K562 (cell line): Measurements from ENCODE around the gene KLHL9. TPM values are rescaled to one million over a fixed set of nuclear protein-coding genes. Genes with fewer than 3 reads are reported as not detected.

ENCODE experiments used
- CGGBP1 ChIP-seq: fragments of 250-450 bp; sonication (Bioruptor Pico); IDR thresholded peaks from 2 replicates; pipeline ENCODE4 v1.9.0; 2021; ENCODE audit warnings: mild to moderate bottlenecking
- CSDE1 ChIP-seq, 2 experiments: fragments of 450-650 bp; IDR thresholded peaks; 2 replicates each; pipeline ENCODE4 v1.6.1; 2016; ENCODE audit warnings: mild to moderate bottlenecking in 1 of 2
- CTBP1 ChIP-seq: fragments of 450-650 bp; IDR thresholded peaks from 2 replicates; pipeline ENCODE4 v1.6.1; 2016; ENCODE audit warnings: borderline replicate concordance
- GTF2E2 ChIP-seq: fragments of 200-800 bp; sonication (Bioruptor generic); IDR thresholded peaks from 2 replicates; pipeline ENCODE4 v1.6.1; 2016; ENCODE audit warnings: missing genetic modification characterization, missing compliant biosample characterization
- KDM4B ChIP-seq, 2 experiments: fragments of 450-650 bp in 1 of 2; sonication (generic) in 1 of 2; IDR thresholded peaks; 2 replicates each; pipeline ENCODE4 v1.6.1; 2016 to 2017; ENCODE audit warnings: borderline replicate concordance in 2 of 2, antibody characterized with exemption in 1 of 2, low read depth in 1 of 2, mild to moderate bottlenecking in 1 of 2
- MCM7 ChIP-seq, 2 experiments: fragments of 450-650 bp; IDR thresholded peaks; 2 replicates each; pipeline ENCODE4 v1.6.1; 2016 to 2018
- MGA ChIP-seq: fragments of 450-650 bp; IDR thresholded peaks from 2 replicates; pipeline ENCODE4 v1.6.1; 2016; ENCODE audit warnings: mild to moderate bottlenecking, moderate library complexity
- MYBL2 ChIP-seq, 2 experiments: fragments of 450-650 bp in 1 of 2; sonication (generic) in 1 of 2; formaldehyde crosslinking in 1 of 2; IDR thresholded peaks; 2 replicates each; pipeline versions ENCODE4 v1.6.1 to v1.8.1; 2017 to 2022; ENCODE audit warnings: borderline replicate concordance in 1 of 2, inconsistent platforms in 1 of 2, low read depth in 1 of 2, mild to moderate bottlenecking in 1 of 2, missing genetic modification reagents in 1 of 2, moderate library complexity in 1 of 2
- NCOA2 ChIP-seq, 2 experiments: fragments of 450-650 bp; IDR thresholded peaks; 2 replicates each; pipeline ENCODE4 v1.6.1; 2018; ENCODE audit warnings: mild to moderate bottlenecking in 2 of 2, moderate library complexity in 1 of 2; ENCODE audit not compliant: partially characterized antibody in 2 of 2
- NCOA4 ChIP-seq: fragments of 450-650 bp; IDR thresholded peaks from 2 replicates; pipeline ENCODE4 v1.6.1; 2018; ENCODE audit warnings: mild to moderate bottlenecking; ENCODE audit not compliant: partially characterized antibody
- POLR2H ChIP-seq: IDR thresholded peaks from 2 replicates; pipeline ENCODE4 v1.6.1; 2016; ENCODE audit warnings: missing genetic modification characterization, low read depth, mild to moderate bottlenecking, control low read depth, missing compliant biosample characterization, moderate library complexity
- SMARCA5 ChIP-seq: fragments of 450-650 bp; IDR thresholded peaks from 2 replicates; pipeline ENCODE4 v1.6.1; 2016
- SP2 ChIP-seq: IDR thresholded peaks from 2 replicates; pipeline ENCODE4 v1.6.1; 2011; ENCODE audit warnings: mild to moderate bottlenecking, low read depth, low read length, moderate library complexity; ENCODE audit not compliant: poor library complexity, severe bottlenecking; ENCODE audit errors: extremely low read depth
- SUPT5H ChIP-seq: fragments of 450-650 bp; IDR thresholded peaks from 2 replicates; pipeline ENCODE4 v1.6.1; 2016
- TEAD2 ChIP-seq: fragments of 450-650 bp; IDR thresholded peaks from 2 replicates; pipeline ENCODE4 v1.6.1; 2016; ENCODE audit warnings: missing genetic modification characterization, control low read depth, missing compliant biosample characterization
- VEZF1 ChIP-seq: fragments of 200-800 bp; sonication (Bioruptor generic); IDR thresholded peaks from 2 replicates; pipeline ENCODE4 v1.6.1; 2017; ENCODE audit warnings: missing genetic modification characterization, missing compliant biosample characterization
- polyA plus RNA-seq, 8 experiments: library from polyadenylated mRNA; depleted of rRNA in 4 of 8; stranded (reverse) in 5 of 8; unstranded in 3 of 8; fragments of >200 nt; fragmentation: Nextera tagmentation in 2 of 8; fragmentation: Illumina TruSeq in 1 of 8; extraction: Ambion mirVana in 2 of 8; extraction: Trizol in 1 of 8; gene quantifications; 2 replicates each; pipeline versions ENCODE4 v1.2.1 to v1.2.3, GENCODE V29; 2011 to 2014; ENCODE audit warnings: inconsistent platforms in 1 of 8, missing spikeins in 1 of 8
- total RNA-seq, 7 experiments: library from RNA; depleted of rRNA in 6 of 7; stranded (reverse); fragments of >200 nt in 6 of 7; fragmentation: Illumina TruSeq in 2 of 7; extraction: Trizol in 2 of 7; gene quantifications; 2 replicates each; pipeline versions ENCODE4 v1.2.1 to v1.2.3, GENCODE V29; 2011 to 2021; ENCODE audit warnings: low replicate concordance in 1 of 7

The KLHL9 gene
- total and polyA plus RNA-seq, 9 of the 15 experiments (the other 6 are each of a cell fraction or from before 2014, with no cell fraction given): 0.04 TPM; not detected in 8

- TF ChIP-seq MGA (no peak), NCOA2 (IDR thresholded peaks at IDR 0.05; ENCODE audit: partially characterized antibody in 2 of 2) (no peak), MYBL2 (IDR thresholded peaks at IDR 0.05; ENCODE audit: low read depth) (no peak), MYBL2 (CRISPR knock-in tag; IDR thresholded peaks at IDR 0.05; ENCODE audit: borderline replicate concordance) (no peak), SMARCA5 (no peak), CGGBP1 (no peak), VEZF1 (CRISPR knock-in tag) (no peak), SUPT5H (no peak), CTBP1 (no peak), SP2 (no peak), TEAD2 (tag) (no peak), NCOA4 (no peak), POLR2H (no peak), GTF2E2 (tag) (no peak), MCM7 (IDR thresholded peaks at IDR 0.05) (no peak), KDM4B (IDR thresholded peaks at IDR 0.05; ENCODE audit: borderline replicate concordance in 2 of 2, low read depth in 1 of 2) (no peak), CSDE1 (IDR thresholded peaks at IDR 0.05) (no peak)
These were observed 53.9 kb downstream of the KLHL9 start (continued) for GRCh38 chr9:21281275-21281674.
